ENCODE data around the gene DEPDC5. TPM values are rescaled to one million over a fixed set of nuclear protein-coding genes. Genes with fewer than 3 reads are reported as not detected.

Gene DEPDC5
- total RNA-seq, 1 experiment from 2014 or later: 28.1 TPM

DNA sequence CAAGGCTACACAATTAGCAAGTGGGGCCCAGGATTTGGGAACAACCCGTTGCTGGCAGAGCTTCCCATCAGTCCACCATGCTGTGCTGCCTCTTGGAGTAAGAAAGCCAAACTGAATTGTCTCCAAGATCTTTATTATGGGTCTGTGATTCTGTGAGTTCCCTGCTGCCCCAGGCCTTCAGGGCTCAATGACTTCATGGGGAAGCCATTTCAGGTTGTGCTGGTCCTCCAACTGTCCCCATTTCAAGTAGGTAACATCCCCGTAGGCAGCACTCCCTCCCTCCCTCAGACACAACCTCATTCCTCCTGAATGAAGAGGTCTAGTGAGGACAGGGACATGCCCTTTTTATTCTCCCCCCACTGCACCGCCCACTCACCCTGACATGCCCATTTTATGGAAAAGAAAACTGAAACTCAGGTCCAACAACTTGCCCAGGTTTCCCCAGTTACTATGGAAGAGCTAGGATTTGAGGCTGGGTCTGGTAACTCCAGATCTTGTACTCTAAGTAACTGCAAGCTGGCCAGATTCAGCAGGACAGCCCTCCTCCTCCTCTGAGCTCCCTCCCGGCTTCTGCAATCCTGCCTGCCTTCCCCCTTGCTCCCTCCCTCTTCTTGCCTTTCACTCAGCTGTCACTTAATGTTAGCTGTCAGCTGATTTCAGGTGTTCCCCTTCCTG, 182.3 kb downstream of the DEPDC5 start:
- no peaks in the 10 kb centered on the region for H3K9me3 ChIP-seq (ENCODE audit: insufficient read depth, low read depth)
- CTCF ChIA-PET: interaction anchor here (0.6 kb wide), 1 partner anchor 532 kb away, joined by 13 read pairs; no protein-coding TSS in a partner anchor
- no peak overlapping the region for H2AFZ ChIP-seq
- no peaks in the 10 kb centered on the region for H3K36me3 ChIP-seq (ENCODE audit: low read depth)
- no peaks in the 10 kb centered on the region for H3K79me2 ChIP-seq (ENCODE audit: low read depth)
- TF ChIP-seq EZH2 (IDR thresholded peaks at IDR 0.05; ENCODE audit: low read depth): no peak
- no peak overlapping the region for H3K4me2 ChIP-seq
- H3K27ac ChIP-seq: no peak overlapping the region
- H3K9me2 ChIP-seq (ENCODE audit: insufficient read depth): no peaks in the 10 kb centered on the region
- H4K20me1 ChIP-seq (ENCODE audit: insufficient read depth): no peaks in the 10 kb centered on the region
- 0 out of 2 replicates have a peak, but pooled peaks cover 6% of the 10 kb centered on the region for H3K27me3 ChIP-seq (ENCODE audit: insufficient read depth, low read depth)
- no peak for DNase-seq
- intact Hi-C loops (cut with micrococcal nuclease; ENCODE audit: unreplicated experiment): no loop called here
- BruUV-seq (replicated peaks): no TSS peak
- no peaks in the 10 kb centered on the region for H3K4me1 ChIP-seq (replicated peaks; ENCODE audit: insufficient read depth)
- no peak overlapping the region for H3K4me3 ChIP-seq
- H3F3A ChIP-seq (ENCODE audit: insufficient read depth, low read depth): peaks cover 4% of the 10 kb centered on the region; the same call in 1 of the 2 replicates
- POLR2A ChIA-PET (ENCODE audit: unreplicated experiment): interaction anchor here (0.6 kb wide), 1 partner anchor 1814 kb away, joined by 7 read pairs; no protein-coding TSS in a partner anchor

DNA sequence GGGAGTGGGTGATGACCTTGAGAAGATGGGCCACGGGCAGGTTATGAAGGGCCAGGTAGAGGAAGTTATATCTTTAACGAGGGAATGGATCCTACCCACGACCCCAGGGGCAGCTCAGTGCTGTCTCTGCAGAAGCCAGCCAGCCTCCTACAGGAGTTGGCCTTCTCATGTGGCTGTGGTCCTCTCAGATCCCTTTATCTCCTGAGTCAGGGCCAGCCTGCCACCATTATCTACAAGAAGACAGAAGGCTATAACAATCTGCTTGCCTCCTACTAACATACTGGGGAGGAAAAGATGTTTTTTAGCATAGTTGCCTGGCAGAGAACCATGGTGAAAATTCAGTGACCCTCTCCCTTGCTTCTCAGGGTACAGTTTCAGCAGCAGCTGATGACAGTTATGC, 183.5 kb downstream of the DEPDC5 start:
- H3K9me2 ChIP-seq (ENCODE audit: insufficient read depth): no peaks in the 10 kb centered on the region
- H4K20me1 ChIP-seq (ENCODE audit: insufficient read depth): no peaks in the 10 kb centered on the region
- no peak overlapping the region for H3K4me2 ChIP-seq
- H3F3A ChIP-seq (ENCODE audit: insufficient read depth, low read depth): peaks cover 4% of the 10 kb centered on the region; the same call in 1 of the 2 replicates
- no peak overlapping the region for H3K4me3 ChIP-seq
- TF ChIP-seq EZH2 (IDR thresholded peaks at IDR 0.05; ENCODE audit: low read depth): no peak
- TF ChIP-seq, protein P1, sequence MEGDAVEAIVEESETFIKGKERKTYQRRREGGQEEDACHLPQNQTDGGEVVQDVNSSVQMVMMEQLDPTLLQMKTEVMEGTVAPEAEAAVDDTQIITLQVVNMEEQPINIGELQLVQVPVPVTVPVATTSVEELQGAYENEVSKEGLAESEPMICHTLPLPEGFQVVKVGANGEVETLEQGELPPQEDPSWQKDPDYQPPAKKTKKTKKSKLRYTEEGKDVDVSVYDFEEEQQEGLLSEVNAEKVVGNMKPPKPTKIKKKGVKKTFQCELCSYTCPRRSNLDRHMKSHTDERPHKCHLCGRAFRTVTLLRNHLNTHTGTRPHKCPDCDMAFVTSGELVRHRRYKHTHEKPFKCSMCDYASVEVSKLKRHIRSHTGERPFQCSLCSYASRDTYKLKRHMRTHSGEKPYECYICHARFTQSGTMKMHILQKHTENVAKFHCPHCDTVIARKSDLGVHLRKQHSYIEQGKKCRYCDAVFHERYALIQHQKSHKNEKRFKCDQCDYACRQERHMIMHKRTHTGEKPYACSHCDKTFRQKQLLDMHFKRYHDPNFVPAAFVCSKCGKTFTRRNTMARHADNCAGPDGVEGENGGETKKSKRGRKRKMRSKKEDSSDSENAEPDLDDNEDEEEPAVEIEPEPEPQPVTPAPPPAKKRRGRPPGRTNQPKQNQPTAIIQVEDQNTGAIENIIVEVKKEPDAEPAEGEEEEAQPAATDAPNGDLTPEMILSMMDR (conservative IDR thresholded peaks at IDR 0.05): no peak
- intact Hi-C loops (cut with micrococcal nuclease; ENCODE audit: unreplicated experiment): no loop called here
- no peak for DNase-seq
- ChIA-PET POLR2A (ENCODE audit: unreplicated experiment) (no interaction called here), CTCF (no interaction called here)
- no peaks in the 10 kb centered on the region for H3K9me3 ChIP-seq (ENCODE audit: insufficient read depth, low read depth)
- no peak overlapping the region for H2AFZ ChIP-seq
- no peak overlapping the region for H3K27ac ChIP-seq
- no TSS peak for BruUV-seq (replicated peaks)
- no peaks in the 10 kb centered on the region for H3K36me3 ChIP-seq (ENCODE audit: low read depth)
- no peaks in the 10 kb centered on the region for H3K79me2 ChIP-seq (ENCODE audit: low read depth)
- H3K4me1 ChIP-seq (replicated peaks; ENCODE audit: insufficient read depth): no peaks in the 10 kb centered on the region
- 0 out of 2 replicates have a peak, but pooled peaks cover 6% of the 10 kb centered on the region for H3K27me3 ChIP-seq (ENCODE audit: insufficient read depth, low read depth)

DNA sequence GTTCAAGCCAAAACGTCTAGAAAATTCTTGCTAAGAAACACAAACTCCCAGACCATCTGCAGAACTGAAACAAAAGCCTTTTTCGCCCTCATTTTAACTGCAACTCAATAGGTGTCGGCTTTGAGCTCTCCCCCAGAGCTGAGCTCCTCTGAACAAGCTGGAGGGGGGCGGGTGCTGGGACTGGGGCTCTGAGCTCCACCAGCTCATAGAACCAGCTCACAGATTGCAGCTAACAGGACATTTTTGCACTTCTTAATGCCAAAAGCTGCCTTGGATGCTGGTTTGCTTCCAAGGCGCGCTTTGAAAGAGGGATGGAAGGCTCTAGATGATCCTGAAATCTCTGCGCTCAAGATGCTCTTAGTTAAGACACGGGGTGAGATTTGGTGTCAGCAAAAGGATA, 184.5 kb downstream of the DEPDC5 start:
- CTCF ChIA-PET: interaction anchor here (0.7 kb wide), 1 partner anchor 19 kb away, joined by 11 read pairs; no protein-coding TSS in a partner anchor
- Histone ChIP-seq H3K27me3 (ENCODE audit: insufficient read depth, low read depth) (0 out of 2 replicates have a peak, but pooled peaks cover 2% of the 10 kb centered on the region), H3K36me3 (ENCODE audit: low read depth) (no peaks in the 10 kb centered on the region), H3K4me3 (no peak overlapping the region), H3K9me3 (ENCODE audit: insufficient read depth, low read depth) (no peaks in the 10 kb centered on the region), H2AFZ (no peak overlapping the region), H3K4me1 (replicated peaks; ENCODE audit: insufficient read depth) (peaks cover under 1% of the 10 kb centered on the region; the same call in 1 of the 2 replicates), H3F3A (ENCODE audit: insufficient read depth, low read depth) (peaks cover 4% of the 10 kb centered on the region; the same call in 1 of the 2 replicates), H4K20me1 (ENCODE audit: insufficient read depth) (no peaks in the 10 kb centered on the region), H3K79me2 (ENCODE audit: low read depth) (no peaks in the 10 kb centered on the region), H3K27ac (no peak overlapping the region), H3K9me2 (ENCODE audit: insufficient read depth) (no peaks in the 10 kb centered on the region), H3K4me2 (no peak overlapping the region)
- TF ChIP-seq, protein P1 (conservative IDR thresholded peaks at IDR 0.05): no peak
- TF ChIP-seq EZH2 (IDR thresholded peaks at IDR 0.05; ENCODE audit: low read depth): no peak
- no TSS peak for BruUV-seq (replicated peaks)
- intact Hi-C loops (cut with micrococcal nuclease; ENCODE audit: unreplicated experiment): no loop called here
- no peak for DNase-seq
- POLR2A ChIA-PET (ENCODE audit: unreplicated experiment): no interaction called here

Measured in PC-9 (cell line).